ENCODE measurements around the gene NRARP.

DNA sequence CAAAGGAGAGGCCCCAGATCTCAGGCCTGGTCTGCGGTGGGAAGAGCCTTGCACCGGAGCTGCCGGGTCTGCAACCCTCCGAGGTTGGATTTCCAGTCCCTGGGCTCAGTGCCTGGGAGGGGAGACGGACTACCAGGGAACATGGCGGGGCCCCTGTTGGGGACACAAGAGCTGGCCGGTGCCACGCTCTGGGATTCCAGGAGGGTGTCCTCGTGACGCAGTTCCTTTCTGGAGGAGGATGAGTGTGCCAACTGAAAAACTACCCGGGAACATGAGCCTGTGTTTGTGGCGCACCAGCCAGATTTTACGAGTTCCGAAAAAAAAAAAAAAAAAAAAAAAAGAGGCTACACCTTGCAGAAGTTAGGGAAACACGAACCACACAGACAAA, 9.0 kb downstream of the NRARP start:
- TF ChIP-seq, protein P1, sequence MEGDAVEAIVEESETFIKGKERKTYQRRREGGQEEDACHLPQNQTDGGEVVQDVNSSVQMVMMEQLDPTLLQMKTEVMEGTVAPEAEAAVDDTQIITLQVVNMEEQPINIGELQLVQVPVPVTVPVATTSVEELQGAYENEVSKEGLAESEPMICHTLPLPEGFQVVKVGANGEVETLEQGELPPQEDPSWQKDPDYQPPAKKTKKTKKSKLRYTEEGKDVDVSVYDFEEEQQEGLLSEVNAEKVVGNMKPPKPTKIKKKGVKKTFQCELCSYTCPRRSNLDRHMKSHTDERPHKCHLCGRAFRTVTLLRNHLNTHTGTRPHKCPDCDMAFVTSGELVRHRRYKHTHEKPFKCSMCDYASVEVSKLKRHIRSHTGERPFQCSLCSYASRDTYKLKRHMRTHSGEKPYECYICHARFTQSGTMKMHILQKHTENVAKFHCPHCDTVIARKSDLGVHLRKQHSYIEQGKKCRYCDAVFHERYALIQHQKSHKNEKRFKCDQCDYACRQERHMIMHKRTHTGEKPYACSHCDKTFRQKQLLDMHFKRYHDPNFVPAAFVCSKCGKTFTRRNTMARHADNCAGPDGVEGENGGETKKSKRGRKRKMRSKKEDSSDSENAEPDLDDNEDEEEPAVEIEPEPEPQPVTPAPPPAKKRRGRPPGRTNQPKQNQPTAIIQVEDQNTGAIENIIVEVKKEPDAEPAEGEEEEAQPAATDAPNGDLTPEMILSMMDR (IDR thresholded peaks at IDR 0.05) = no peak
- no peak for TF ChIP-seq POLR2A (IDR thresholded peaks at IDR 0.05)
